A673 (cell line): ENCODE measurements around the gene CHCHD6. TPM values are rescaled to one million over a fixed set of nuclear protein-coding genes. Genes with fewer than 3 reads are reported as not detected.

Source experiments
- BruUV-seq: library from RNA; stranded (reverse); fragments of 400-500 nt; replicated peaks from 2 replicates; lab custom pipeline; 2021; lab: Mats Ljungman, UMichigan
- CTCF ChIA-PET: fragments of 300-600 bp; sonication (Branson Sonifier 250); formaldehyde crosslinking; loops from one replicate; lab custom pipeline; 2022; ENCODE audit warnings: antibody characterized with exemption; lab: Charles Lee
- POLR2A ChIA-PET: fragments of 300-600 bp; sonication (Branson Sonifier 250); formaldehyde crosslinking; loops from one replicate; lab custom pipeline; 2022; ENCODE audit warnings: antibody characterized with exemption; ENCODE audit not compliant: low non-redundant PET; lab: Charles Lee
- DNase-seq: peaks from one replicate; pipeline ENCODE4 v3.0.0-alpha.2; 2015; ENCODE audit warnings: low spot score
- H3K27ac ChIP-seq: fragments of 200-600 bp; sonication (generic); 2 replicates; pipeline ENCODE4 v1.5.1; 2016; ENCODE audit warnings: mixed run types, low read depth, mild to moderate bottlenecking, mixed read lengths, antibody characterized with exemption, low read length; ENCODE audit not compliant: poor library complexity, severe bottlenecking
- H3K27me3 ChIP-seq: fragments of 200-600 bp; sonication (generic); replicated peaks from 2 replicates; pipeline ENCODE4 v1.6.1; 2017; ENCODE audit warnings: mixed run types, low read depth, mild to moderate bottlenecking, mixed read lengths, antibody characterized with exemption, low read length; ENCODE audit not compliant: insufficient read depth, poor library complexity
- H3K36me3 ChIP-seq: fragments of 200-600 bp; sonication (generic); 2 replicates; pipeline ENCODE4 v1.6.1; 2016; ENCODE audit warnings: mixed run types, mild to moderate bottlenecking, mixed read lengths, antibody characterized with exemption, low read length; ENCODE audit not compliant: insufficient read depth, poor library complexity, severe bottlenecking
- H3K4me1 ChIP-seq: fragments of 200-600 bp; sonication (generic); 2 replicates; pipeline ENCODE4 v1.6.1; 2017; ENCODE audit warnings: mixed run types, mild to moderate bottlenecking, mixed read lengths, antibody characterized with exemption, low read length; ENCODE audit not compliant: insufficient read depth, poor library complexity, severe bottlenecking
- H3K4me3 ChIP-seq: fragments of 200-600 bp; sonication (generic); 2 replicates; pipeline ENCODE4 v1.5.1; 2016; ENCODE audit warnings: low read depth, mixed run types, mild to moderate bottlenecking, mixed read lengths, low read length; ENCODE audit not compliant: poor library complexity, severe bottlenecking
- H3K9me3 ChIP-seq: fragments of 200-600 bp; sonication (generic); 2 replicates; pipeline ENCODE4 v1.6.1; 2016; ENCODE audit warnings: mixed run types, low read depth, mild to moderate bottlenecking, mixed read lengths, antibody characterized with exemption, low read length; ENCODE audit not compliant: poor library complexity, severe bottlenecking
- CTCF ChIP-seq: fragments of 300-800, 200-600 bp; sonication (generic); conservative IDR thresholded peaks from 2 replicates; pipeline ENCODE4 v1.5.1; 2017; ENCODE audit warnings: low read depth, mild to moderate bottlenecking, antibody characterized with exemption, low read length, moderate library complexity, mixed read lengths
- EZH2 ChIP-seq: fragments of 200-600 bp; sonication (generic); IDR thresholded peaks from 2 replicates; pipeline ENCODE4 v1.6.1; 2017; ENCODE audit warnings: borderline replicate concordance, low read depth, mild to moderate bottlenecking, mixed read lengths, antibody characterized with exemption, low read length; ENCODE audit not compliant: poor library complexity, severe bottlenecking
- intact Hi-C: fragments of 100-400 bp; cut with micrococcal nuclease; formaldehyde crosslinking; loops from one replicate; pipeline ENCODE4 v1.10.0; 2022; ENCODE audit not compliant: unreplicated experiment
- total RNA-seq: library from RNA; stranded (reverse); gene quantifications from 2 replicates; pipeline ENCODE4 v1.2.3, GENCODE V29; 2021

Gene CHCHD6
- total RNA-seq, 1 experiment from 2014 or later: 23.3 TPM

GRCh38 chr3:126716057-126716456 lies 12.0 kb downstream of the CHCHD6 start:
- ChIA-PET POLR2A (interaction anchor here (0.6 kb wide), 1 partner anchor 10 kb away, joined by 5 read pairs; no protein-coding TSS in a partner anchor), CTCF (no interaction called here)
- H3K4me1 ChIP-seq: peaks cover 4% of the 10 kb centered on the region
- H3K4me3 ChIP-seq: no peak overlapping the region
- no peak for DNase-seq
- no TSS peak for BruUV-seq
- H3K9me3 ChIP-seq: no peaks in the 10 kb centered on the region
- H3K36me3 ChIP-seq: no peaks in the 10 kb centered on the region
- H3K27ac ChIP-seq: no peak overlapping the region
- intact Hi-C loops: no loop called here
- H3K27me3 ChIP-seq: no peaks in the 10 kb centered on the region
- TF ChIP-seq CTCF (no peak), EZH2 (no peak)

GRCh38 chr3:126718561-126719445 lies 14.8 kb downstream of the CHCHD6 start:
- BruUV-seq: no TSS peak
- Histone ChIP-seq H3K9me3 (no peaks in the 10 kb centered on the region), H3K27ac (no peak overlapping the region), H3K4me1 (peaks cover 4% of the 10 kb centered on the region), H3K36me3 (no peaks in the 10 kb centered on the region), H3K27me3 (no peaks in the 10 kb centered on the region), H3K4me3 (no peak overlapping the region)
- ChIA-PET CTCF (no interaction called here), POLR2A (no interaction called here)
- intact Hi-C loops: no loop called here
- no peak for DNase-seq
- TF ChIP-seq CTCF (no peak), EZH2 (no peak)

GRCh38 chr3:126720596-126720995 lies 16.6 kb downstream of the CHCHD6 start:
- DNase-seq: no peak
- POLR2A ChIA-PET: no interaction called here
- no TSS peak for BruUV-seq
- no peak overlapping the region for H3K4me3 ChIP-seq
- no peak for TF ChIP-seq EZH2
- no peak for TF ChIP-seq CTCF
- H3K4me1 ChIP-seq: no peaks in the 10 kb centered on the region
- CTCF ChIA-PET: interaction anchor here (1.0 kb wide), 1 partner anchor 10 kb away, joined by 3 read pairs; no protein-coding TSS in a partner anchor
- intact Hi-C loops: no loop called here
- no peaks in the 10 kb centered on the region for H3K9me3 ChIP-seq
- peaks cover 7% of the 10 kb centered on the region for H3K36me3 ChIP-seq
- H3K27ac ChIP-seq: no peak overlapping the region
- H3K27me3 ChIP-seq: no peaks in the 10 kb centered on the region
